22Rv1 (cell line): Measurements from ENCODE around the gene ATP9A.

Experiments used
- CTCF ChIP-seq: fragments of 450-650 bp; IDR thresholded peaks from 2 replicates; pipeline ENCODE4 v1.5.1; 2017; ENCODE audit warnings: mild to moderate bottlenecking
- ZFX ChIP-seq: fragments of 450-650 bp; IDR thresholded peaks from 2 replicates; pipeline ENCODE4 v1.6.1; 2017; ENCODE audit warnings: antibody characterized with exemption, borderline replicate concordance

- TF ChIP-seq CTCF = no peak
- TF ChIP-seq ZFX = no peak
These were observed 193.7 kb downstream of the ATP9A start for GRCh38 chr20:51574248-51575033.
